ENCODE data around the gene SLC35B2. TPM values are rescaled to one million over a fixed set of nuclear protein-coding genes. Genes with fewer than 3 reads are reported as not detected.

SLC35B2 gene
- total and polyA plus RNA-seq, 10 of the 15 experiments (the other 5 are each of a cell fraction or from before 2014, with no cell fraction given), result 11.3 to 45.4 (median 33.8) TPM

DNA sequence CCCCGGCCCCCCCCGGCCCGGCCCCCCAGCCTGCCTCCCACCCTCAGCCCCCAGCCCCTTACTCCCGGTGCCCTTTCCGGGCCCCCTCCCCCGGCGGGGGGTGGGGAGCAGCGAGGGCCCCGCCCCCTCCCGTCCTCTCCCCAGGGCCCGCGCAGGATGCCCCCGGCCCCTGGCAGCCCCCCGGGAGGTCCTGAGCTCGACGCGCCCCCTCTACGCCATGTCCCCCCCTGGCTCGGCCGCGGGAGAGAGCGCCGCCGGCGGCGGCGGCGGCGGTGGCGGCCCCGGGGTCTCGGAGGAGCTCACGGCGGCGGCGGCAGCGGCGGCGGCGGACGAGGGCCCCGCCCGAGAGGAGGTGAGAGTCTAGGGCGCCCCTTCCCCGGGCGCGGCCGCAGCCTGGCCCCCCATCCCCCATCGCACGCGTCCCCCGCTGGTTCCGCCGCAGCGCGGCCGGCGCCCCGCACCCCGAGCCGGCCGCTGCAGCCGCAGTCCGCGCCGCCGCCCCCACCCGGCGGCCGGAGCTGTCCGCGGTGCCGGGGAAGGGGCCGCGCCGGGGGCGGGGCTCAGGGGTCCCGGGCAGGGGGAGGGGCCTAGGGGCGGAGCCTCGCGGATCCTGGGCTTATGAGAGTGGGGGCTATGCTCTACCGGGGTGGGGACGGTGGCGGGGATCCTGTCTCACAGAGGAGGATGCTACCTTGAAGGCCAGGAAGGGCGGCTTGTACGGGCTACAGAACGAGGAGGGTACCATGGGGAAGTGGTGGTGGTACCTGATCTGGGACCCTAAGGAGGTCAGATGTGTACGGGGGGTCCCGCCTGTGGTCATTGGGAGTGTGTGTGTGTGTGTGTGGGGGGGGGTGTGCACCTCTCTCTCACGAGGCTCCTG, 13.4 kb upstream of the SLC35B2 start:
- H2AFZ ChIP-seq (ENCODE audit: control insufficient read depth, low read depth, low read length), result no peak overlapping the region
- no peak overlapping the region for H3K27ac ChIP-seq (ENCODE audit: control insufficient read depth, insufficient read depth)
- H3K36me3 ChIP-seq (ENCODE audit: control insufficient read depth in 2 of 2, insufficient read depth in 2 of 2, low read length in 1 of 2), result no peaks in the 10 kb centered on the region
- intact Hi-C loops (cut with micrococcal nuclease; ENCODE audit: unreplicated experiment), result no loop called here
- TF ChIP-seq SMARCA5 (IDR thresholded peaks at IDR 0.05) (no peak), RELA (IDR thresholded peaks at IDR 0.05; ENCODE audit: borderline replicate concordance, partially characterized antibody) (no peak)
- TF ChIP-seq, protein P1, sequence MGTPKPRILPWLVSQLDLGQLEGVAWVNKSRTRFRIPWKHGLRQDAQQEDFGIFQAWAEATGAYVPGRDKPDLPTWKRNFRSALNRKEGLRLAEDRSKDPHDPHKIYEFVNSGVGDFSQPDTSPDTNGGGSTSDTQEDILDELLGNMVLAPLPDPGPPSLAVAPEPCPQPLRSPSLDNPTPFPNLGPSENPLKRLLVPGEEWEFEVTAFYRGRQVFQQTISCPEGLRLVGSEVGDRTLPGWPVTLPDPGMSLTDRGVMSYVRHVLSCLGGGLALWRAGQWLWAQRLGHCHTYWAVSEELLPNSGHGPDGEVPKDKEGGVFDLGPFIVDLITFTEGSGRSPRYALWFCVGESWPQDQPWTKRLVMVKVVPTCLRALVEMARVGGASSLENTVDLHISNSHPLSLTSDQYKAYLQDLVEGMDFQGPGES (IDR thresholded peaks at IDR 0.05), result no peak
- TF ChIP-seq, protein P2, sequence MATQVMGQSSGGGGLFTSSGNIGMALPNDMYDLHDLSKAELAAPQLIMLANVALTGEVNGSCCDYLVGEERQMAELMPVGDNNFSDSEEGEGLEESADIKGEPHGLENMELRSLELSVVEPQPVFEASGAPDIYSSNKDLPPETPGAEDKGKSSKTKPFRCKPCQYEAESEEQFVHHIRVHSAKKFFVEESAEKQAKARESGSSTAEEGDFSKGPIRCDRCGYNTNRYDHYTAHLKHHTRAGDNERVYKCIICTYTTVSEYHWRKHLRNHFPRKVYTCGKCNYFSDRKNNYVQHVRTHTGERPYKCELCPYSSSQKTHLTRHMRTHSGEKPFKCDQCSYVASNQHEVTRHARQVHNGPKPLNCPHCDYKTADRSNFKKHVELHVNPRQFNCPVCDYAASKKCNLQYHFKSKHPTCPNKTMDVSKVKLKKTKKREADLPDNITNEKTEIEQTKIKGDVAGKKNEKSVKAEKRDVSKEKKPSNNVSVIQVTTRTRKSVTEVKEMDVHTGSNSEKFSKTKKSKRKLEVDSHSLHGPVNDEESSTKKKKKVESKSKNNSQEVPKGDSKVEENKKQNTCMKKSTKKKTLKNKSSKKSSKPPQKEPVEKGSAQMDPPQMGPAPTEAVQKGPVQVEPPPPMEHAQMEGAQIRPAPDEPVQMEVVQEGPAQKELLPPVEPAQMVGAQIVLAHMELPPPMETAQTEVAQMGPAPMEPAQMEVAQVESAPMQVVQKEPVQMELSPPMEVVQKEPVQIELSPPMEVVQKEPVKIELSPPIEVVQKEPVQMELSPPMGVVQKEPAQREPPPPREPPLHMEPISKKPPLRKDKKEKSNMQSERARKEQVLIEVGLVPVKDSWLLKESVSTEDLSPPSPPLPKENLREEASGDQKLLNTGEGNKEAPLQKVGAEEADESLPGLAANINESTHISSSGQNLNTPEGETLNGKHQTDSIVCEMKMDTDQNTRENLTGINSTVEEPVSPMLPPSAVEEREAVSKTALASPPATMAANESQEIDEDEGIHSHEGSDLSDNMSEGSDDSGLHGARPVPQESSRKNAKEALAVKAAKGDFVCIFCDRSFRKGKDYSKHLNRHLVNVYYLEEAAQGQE (IDR thresholded peaks at IDR 0.05; ENCODE audit: low read depth, low read length), result peak; percentile 59; the same call in 1 of the 2 replicates
- BruUV-seq (replicated peaks), result no TSS peak
- RAD21 ChIA-PET (ENCODE audit: unreplicated experiment), result interaction anchor here (1.1 to 4.2 kb wide), 2 partner anchors 34 to 68 kb away, joined by 3 to 36 read pairs; no protein-coding TSS in a partner anchor
- ATAC-seq (no peak), DNase-seq (ENCODE audit: low read depth, low spot score) (no peak), FAIRE-seq (no peak)
- H4K20me1 ChIP-seq (ENCODE audit: control insufficient read depth, insufficient read depth), result no peaks in the 10 kb centered on the region
- CTCF ChIA-PET, result interaction anchor here (1.6 to 6.3 kb wide), 3 partner anchors 36 to 65 kb away, joined by 3 to 163 read pairs (median 4); no protein-coding TSS in a partner anchor
- H3K4me2 ChIP-seq (ENCODE audit: control insufficient read depth, insufficient read depth), result peak overlapping the region; percentile 24; the same call in 1 of the 2 replicates
- peaks cover 4 to 15% of the 10 kb centered on the region in 2 experiments; a peak in 3 of 4 replicates for H3K27me3 ChIP-seq (replicated peaks in 1 of 2; ENCODE audit: control insufficient read depth in 2 of 2, insufficient read depth in 2 of 2, low read length in 1 of 2)
- peaks cover 21% of the 10 kb centered on the region for H3K4me1 ChIP-seq (ENCODE audit: control insufficient read depth, insufficient read depth, low read length)
- in situ Hi-C loops (cut with MboI), result no loop called here
- H3K79me2 ChIP-seq (ENCODE audit: control insufficient read depth, insufficient read depth, low read length), result peaks cover 1% of the 10 kb centered on the region; the same call in 1 of the 2 replicates
- WGBS (ENCODE audit: insufficient coverage, insufficient replicate concordance, low lambda C conversion rate, missing lambda C conversion rate), result 1% methylated on average over 15 of the region's 90 CpGs
- SMC1A ChIA-PET (ENCODE audit: uncharacterized antibody, unreplicated experiment), result interaction anchor here (4.6 kb wide), 1 partner anchor 67 kb away, joined by 79 read pairs; no protein-coding TSS in a partner anchor
- no peak overlapping the region for H3K9ac ChIP-seq (ENCODE audit: control insufficient read depth, insufficient read depth, low read length)
- POLR2A ChIA-PET, result interaction anchor here (0.8 kb wide), 1 partner anchor 19 kb away, joined by 3 read pairs; no protein-coding TSS in a partner anchor
- H3K9me3 ChIP-seq (replicated peaks; ENCODE audit: control insufficient read depth, insufficient read depth, low read length), result no peaks in the 10 kb centered on the region
- no peak overlapping the region for H3K4me3 ChIP-seq

Measured in GM12878 (cell line).